Stimulated activated CD8-positive, alpha-beta memory T cell treated with anti-CD3 and anti-CD28 coated beads, Interleukin-15, amount 100 ng/mL, for 4 hours (primary cell): ENCODE measurements around the gene CD33.

ENCODE experiments used
- DNase-seq, 2 donors: peaks; one replicate each; pipeline ENCODE4 v3.0.0-alpha.2; 2020; ENCODE audit warnings: low read depth in 2 of 2

Gene CD33

DNA sequence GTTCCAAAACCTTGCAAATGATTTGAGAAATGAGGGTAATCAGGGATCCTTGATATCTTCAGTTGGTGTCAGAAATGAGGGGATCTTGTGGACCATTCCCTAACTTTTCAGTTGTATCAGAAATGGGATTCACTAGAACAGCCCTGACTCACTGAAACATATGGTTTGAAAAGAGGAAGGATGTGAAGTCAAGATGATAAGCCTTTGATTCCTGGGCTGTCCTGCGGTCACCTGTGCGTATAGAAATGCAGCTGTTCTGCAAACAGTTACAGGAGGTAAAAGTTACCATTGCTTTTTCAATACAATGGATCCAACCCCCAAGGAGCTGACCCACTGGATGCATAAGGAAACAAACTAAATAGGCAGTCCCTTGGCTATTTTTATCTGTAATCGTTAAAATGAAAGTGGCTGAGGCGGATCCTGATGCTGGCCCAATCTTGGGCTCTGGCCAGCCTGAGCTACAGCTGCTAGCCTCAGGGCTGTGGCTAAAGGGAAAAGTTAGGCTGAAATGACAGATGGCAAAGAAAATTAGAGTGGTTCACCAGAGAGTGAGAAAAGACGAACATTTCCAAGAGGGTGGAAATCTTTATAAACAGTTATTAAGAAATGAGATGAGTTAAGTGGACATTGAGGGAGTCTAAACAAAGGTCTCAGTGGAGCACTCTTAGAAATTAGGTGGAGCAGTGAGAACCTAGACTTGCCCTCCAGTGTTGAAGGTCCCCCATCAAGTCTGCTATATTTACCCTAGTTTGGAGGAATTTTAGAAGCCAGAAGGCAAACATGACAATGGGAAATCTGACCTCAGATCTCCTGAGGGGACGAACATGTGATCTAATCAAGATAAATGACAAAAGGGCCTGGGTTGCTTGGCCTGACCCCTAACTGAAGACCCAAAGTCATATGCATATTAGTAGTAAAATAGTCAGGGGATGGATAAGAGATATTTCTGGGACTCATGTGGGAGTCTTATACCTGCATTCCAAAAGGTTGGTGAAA, 33.6 kb downstream of the CD33 start:
- no peak for DNase-seq

DNA sequence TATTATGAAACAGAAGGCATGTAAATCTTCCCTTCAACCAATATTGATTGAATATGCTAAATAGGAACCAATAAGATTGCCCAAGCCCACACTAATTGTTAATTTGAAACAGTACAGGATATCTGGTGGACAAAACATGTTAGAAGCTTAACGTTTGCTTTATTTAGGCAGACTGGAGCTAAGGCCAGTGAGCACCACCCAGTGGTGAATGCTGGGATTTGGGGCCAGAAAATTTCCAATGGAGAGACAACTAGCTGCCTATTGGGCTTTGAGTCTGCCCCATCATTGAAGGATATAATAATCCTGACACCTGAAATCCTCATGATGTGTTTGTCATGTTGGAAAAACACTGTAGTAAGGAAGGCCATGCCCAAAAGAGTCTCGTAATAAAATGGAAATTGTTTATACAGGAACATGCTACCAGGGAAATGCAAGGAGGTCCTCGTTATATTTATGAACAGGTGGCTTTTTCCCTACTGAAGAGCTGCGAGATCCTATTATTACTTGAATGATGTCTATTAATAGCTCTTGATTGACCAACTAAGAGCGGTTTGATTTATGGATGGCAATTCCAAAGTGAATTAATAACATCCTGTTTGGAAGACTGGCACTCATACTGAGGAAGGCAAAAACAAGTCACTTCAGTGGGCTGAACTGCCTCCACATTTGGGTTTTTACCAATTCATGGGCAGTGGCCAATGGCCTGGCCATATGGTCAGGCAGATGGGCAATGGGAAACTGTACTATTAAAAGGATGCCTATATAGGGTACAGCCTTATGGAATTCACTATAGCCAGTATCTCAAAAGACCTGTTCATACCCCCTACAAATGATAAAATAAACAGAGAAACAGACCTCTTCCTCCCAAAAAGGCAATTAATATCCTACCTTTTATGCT, 34.7 kb downstream of the CD33 start:
- DNase-seq, result no peak

DNA sequence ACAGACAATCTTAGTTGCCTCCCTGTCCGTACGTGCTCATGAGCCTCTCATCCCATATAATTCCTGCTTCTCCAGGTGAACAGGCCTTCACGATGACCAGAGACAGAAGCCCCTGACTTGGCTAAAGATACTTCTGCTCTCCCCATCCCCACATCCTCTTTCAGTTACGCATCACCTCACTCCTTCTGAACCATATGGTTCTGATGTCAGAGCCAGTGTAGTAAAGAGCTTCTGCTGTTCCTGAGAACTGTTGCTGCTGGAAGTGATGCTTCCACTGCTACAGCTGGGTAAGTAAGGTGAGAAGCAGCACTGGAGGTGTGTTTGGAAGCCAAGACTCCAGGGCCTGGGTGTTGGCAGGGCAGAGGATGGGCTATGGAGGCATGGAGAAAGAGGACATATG, 38.9 kb downstream of the CD33 start:
- DNase-seq, result no peak

DNA sequence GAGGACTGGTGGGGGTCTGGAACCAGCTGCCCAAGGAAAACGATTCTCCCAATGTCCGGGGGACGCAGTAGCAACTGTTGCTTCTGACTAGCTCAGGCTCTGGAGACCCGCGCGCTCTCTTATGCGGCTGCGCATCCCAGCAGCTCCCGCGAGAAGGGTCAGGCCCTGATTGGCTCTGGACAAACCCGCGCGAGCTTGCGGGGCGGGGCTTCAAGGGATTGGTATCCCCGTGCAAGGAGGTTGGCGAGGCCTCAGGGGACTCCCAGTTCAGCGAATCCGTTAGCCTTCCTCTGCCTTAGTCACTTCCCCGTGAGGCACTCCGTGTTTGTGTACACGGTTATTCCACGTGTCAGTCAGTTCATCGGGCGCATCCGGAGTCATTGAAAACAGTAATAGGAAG, 46.2 kb downstream of the CD33 start:
- DNase-seq, result no peak

DNA sequence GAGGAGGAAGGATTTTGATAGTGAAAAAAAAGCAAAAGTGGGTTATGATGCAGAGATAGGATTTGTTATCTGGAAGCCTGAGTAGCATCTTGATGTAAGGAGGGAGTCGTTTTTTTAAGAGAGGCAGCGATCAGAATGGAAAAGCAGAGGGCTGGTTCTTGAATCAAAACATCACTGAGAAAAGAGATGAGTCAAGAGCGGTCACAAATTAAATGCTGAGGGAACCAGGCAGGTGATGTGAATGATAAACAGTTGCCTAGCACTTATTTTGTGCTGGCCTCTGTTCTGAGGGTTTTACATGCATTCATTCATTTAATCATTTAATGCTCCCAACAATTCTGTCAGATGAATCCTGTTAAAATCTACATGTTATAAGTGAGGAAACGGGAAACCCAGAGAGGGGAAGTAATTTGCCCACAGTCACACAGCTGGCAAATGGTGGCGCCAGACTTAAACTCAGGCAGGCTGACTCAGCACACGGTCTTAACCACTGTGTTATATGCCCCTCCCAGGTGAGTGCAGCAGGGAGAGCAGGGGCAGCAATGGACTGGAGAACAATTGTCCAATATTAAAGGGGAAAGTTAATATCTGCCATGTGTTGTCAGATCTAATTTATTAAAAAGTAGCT, 47.4 kb downstream of the CD33 start:
- peak in 1 of 2 donors; percentile 7 for DNase-seq

DNA sequence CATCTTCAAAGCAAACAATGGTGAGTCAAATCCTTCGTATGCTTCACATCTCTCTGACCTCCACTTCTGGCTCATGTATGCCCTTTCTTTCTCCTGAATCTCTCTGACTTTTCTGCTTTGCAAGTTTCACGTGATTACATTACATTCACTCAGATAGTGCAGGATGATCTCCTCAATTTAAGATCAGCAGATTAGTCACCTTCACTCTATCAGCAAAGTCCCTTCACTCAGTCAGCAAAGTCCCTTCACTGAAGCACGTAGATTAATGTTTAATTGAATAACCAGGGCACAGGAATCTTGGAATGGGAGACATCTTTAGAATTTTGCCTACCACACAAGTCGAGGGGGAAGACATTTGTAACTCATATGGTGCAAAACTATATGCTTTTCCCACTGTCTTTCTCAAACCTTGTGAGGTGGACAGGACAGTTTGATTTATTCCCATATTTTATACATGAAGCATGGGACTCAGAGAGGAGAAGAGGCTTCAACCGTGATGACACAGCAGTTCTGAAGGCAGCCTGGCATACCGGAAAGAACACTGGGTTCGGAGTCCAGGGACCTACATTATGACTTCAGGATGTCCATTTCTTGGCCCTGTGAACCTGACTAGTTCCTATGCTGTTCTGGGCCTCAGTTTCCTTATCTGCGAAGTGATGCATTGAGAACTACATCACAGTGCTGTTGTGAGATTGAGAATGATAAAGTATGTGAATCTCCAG, 49.3 kb downstream of the CD33 start:
- DNase-seq, result no peak

DNA sequence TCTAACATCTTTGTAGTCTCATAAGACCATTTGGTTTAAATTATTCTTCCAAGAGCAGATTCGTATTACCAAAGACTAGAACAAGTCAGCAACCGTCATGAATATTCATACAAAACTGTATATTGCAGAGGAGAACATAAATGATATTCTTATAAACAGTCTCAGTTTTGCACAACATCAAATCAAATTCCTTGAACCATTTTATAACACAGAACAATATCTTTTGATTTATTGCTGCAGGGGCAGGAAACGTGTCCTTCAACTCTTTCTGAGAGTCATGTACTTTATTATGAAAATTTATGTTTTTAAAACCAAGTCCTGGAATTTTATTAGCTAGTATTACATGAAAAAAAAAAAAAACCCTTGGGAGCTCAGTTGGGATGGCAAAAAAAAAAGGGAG, 52.2 kb downstream of the CD33 start:
- no peak for DNase-seq

DNA sequence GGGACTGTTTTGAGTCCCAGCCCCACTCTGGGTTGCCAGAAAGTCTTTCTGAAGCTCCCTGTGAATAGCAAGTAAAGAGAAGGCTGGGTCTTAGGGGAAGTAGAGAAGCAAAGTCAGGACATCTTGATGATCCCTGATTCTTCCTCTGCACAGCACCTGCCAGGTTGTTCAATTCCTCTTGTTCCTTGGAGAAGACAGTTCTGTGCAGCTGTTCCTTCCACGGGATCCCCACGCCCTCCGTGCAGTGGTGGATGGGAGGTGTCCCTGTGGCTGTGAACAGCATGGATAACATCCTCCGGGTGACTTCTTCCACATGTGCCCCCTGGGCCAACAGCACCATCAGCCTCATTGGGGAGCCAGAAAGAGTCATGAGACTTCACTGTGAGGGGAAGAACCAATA, 57.5 kb downstream of the CD33 start:
- no peak for DNase-seq

DNA sequence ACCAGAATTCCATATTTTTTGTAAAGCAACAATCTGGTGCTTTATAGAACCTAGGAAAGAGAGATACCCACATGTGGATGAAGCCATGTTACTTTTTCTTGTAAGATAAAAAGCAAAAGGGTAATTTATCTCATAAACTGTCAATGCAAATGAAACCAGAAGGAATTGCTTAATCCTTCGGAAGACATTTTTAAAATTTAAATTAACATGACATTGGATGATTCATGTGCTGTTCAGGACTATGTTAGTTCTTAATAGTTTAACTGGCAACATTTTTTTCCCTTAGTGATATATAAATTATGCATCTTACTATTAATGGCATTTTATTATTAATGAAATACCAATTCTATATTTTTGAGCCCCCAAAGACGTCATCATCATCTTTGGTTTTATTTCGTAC, 60.8 kb downstream of the CD33 start:
- no peak for DNase-seq
